A549 (cell line): Measurements from ENCODE around the gene ZNF397. TPM values are rescaled to one million over a fixed set of nuclear protein-coding genes. Genes with fewer than 3 reads are reported as not detected.

Experiments used
- ATAC-seq, 2 experiments: fragments of 200-7000 bp in 1 of 2; fragments of >200 bp in 1 of 2; cut with Nextera tagmentation in 1 of 2; cut with Tn5 transposase in 1 of 2; 3 replicates each; pipeline versions ENCODE4 v1.8.0 to v1.9.1; 2018 to 2020; ENCODE audit warnings: mild to moderate bottlenecking in 1 of 2, moderate library complexity in 1 of 2
- CTCF ChIA-PET: fragments of 300-600 bp; sonication (Branson Sonifier 250); formaldehyde crosslinking; extraction: SDS; loops from one replicate; lab custom pipeline; 2021; ENCODE audit warnings: antibody characterized with exemption, inconsistent platforms; lab: Yijun Ruan, JAX
- POLR2A ChIA-PET: fragments of 350-600 bp; formaldehyde crosslinking; extraction: SDS; loops from one replicate; lab custom pipeline; 2021; ENCODE audit warnings: antibody characterized with exemption, inconsistent platforms; lab: Yijun Ruan, JAX
- DNase-seq, 2 experiments: peaks; one replicate each; pipeline versions ENCODE4 v3.0.0 to v3.0.0-alpha.2; 2011 to 2016; ENCODE audit warnings: low read depth in 1 of 2, low spot score in 1 of 2
- FAIRE-seq: peaks from 2 replicates; lab custom pipeline; 2011; peaks lifted over from hg19 to GRCh38; lab: Jason Lieb, UNC
- H3K27ac ChIP-seq, 2 experiments: fragments of >200 bp; sonication (Bioruptor Twin); formaldehyde crosslinking; 3 replicates each; pipeline ENCODE4 v1.5.1; 2016 to 2017
- H3K4me1 ChIP-seq: fragments of >200 bp; sonication (Bioruptor Twin); formaldehyde crosslinking; 3 replicates; pipeline ENCODE4 v1.6.1; 2016
- H3K4me2 ChIP-seq: fragments of >200 bp; sonication (Bioruptor Twin); formaldehyde crosslinking; 3 replicates; pipeline ENCODE4 v1.6.1; 2016
- H3K4me3 ChIP-seq: fragments of >200 bp; sonication (Bioruptor Twin); formaldehyde crosslinking; 3 replicates; pipeline ENCODE4 v1.5.1; 2016
- H3K9me3 ChIP-seq: fragments of >200 bp; sonication (Bioruptor Twin); formaldehyde crosslinking; 3 replicates; pipeline ENCODE4 v1.6.1; 2016
- CBX8 ChIP-seq: fragments of 200-600 bp; sonication (generic); IDR thresholded peaks from 2 replicates; pipeline ENCODE4 v1.6.1; 2016
- HEYL ChIP-seq: fragments of 250-450 bp; sonication (Bioruptor Pico); IDR thresholded peaks from 2 replicates; pipeline ENCODE4 v1.8.0; 2021; ENCODE audit warnings: mild to moderate bottlenecking, moderate library complexity
- JUN ChIP-seq, 2 experiments: fragments of >200 bp; sonication (Bioruptor Twin); formaldehyde crosslinking; IDR thresholded peaks; 2 replicates in 1 of 2; 3 replicates in 1 of 2; pipeline ENCODE4 v1.6.1; 2016 to 2017
- KDM5A ChIP-seq: fragments of 200-600 bp; sonication (generic); IDR thresholded peaks from 2 replicates; pipeline ENCODE4 v1.6.1; 2016; ENCODE audit warnings: antibody characterized with exemption, mild to moderate bottlenecking
- MAFK ChIP-seq: fragments of 450-650 bp; IDR thresholded peaks from 2 replicates; pipeline ENCODE4 v1.6.1; 2014; ENCODE audit not compliant: partially characterized antibody
- PHF8 ChIP-seq: fragments of 200-600 bp; sonication (generic); IDR thresholded peaks from 2 replicates; pipeline ENCODE4 v1.6.1; 2016; ENCODE audit warnings: low read depth, mild to moderate bottlenecking, antibody characterized with exemption, moderate library complexity, borderline replicate concordance
- POLR2A ChIP-seq: IDR thresholded peaks from 2 replicates; pipeline ENCODE4 v1.6.1; 2012; ENCODE audit warnings: mild to moderate bottlenecking, low read length
- RAD21 ChIP-seq, 2 experiments: fragments of >200 bp in 1 of 2; sonication (Bioruptor Twin) in 1 of 2; formaldehyde crosslinking in 1 of 2; IDR thresholded peaks in 1 of 2; conservative IDR thresholded peaks in 1 of 2; 2 replicates in 1 of 2; 3 replicates in 1 of 2; pipeline ENCODE4 v1.6.1; 2012 to 2018; ENCODE audit warnings: inconsistent platforms in 1 of 2
- RARB ChIP-seq: fragments of 250-450 bp; sonication (Bioruptor Pico); IDR thresholded peaks from 2 replicates; pipeline ENCODE4 v1.8.0; 2021; ENCODE audit warnings: mild to moderate bottlenecking, moderate library complexity
- RFX5 ChIP-seq: fragments of 450-650 bp; IDR thresholded peaks from 2 replicates; pipeline ENCODE4 v1.7.1; 2014; ENCODE audit warnings: antibody characterized with exemption, mild to moderate bottlenecking, moderate library complexity
- TFCP2L1 ChIP-seq: fragments of 250-450 bp; sonication (Bioruptor Pico); IDR thresholded peaks from 2 replicates; pipeline ENCODE4 v1.5.0; 2021; ENCODE audit warnings: mild to moderate bottlenecking
- USF2 ChIP-seq: fragments of 450-650 bp; IDR thresholded peaks from 2 replicates; pipeline ENCODE4 v1.6.1; 2014; ENCODE audit warnings: antibody characterized with exemption
- ZC3H11A ChIP-seq: fragments of 450-650 bp; IDR thresholded peaks from 2 replicates; pipeline ENCODE4 v1.6.1; 2014; ENCODE audit warnings: antibody characterized with exemption, mild to moderate bottlenecking
- ZFP36 ChIP-seq: fragments of 450-650 bp; IDR thresholded peaks from 2 replicates; pipeline ENCODE4 v1.6.1; 2014; ENCODE audit warnings: borderline replicate concordance; ENCODE audit not compliant: partially characterized antibody
- ZNF302 ChIP-seq: fragments of 250-450 bp; sonication (Bioruptor Pico); IDR thresholded peaks from 2 replicates; pipeline ENCODE4 v1.9.0; 2021; ENCODE audit warnings: inconsistent platforms, mild to moderate bottlenecking, moderate library complexity
- WGBS: methylation state at CpG from one replicate; pipeline ENCODE4 v1.1.6; 2017; ENCODE audit errors: missing lambda C conversion rate; 5-methylcytosine and 5-hydroxymethylcytosine counted together
- polyA plus RNA-seq, 4 experiments: library from polyadenylated mRNA; depleted of rRNA in 3 of 4; stranded (reverse); fragments of >200 nt; fragmentation: RNase III in 1 of 4; extraction: RNeasy Plus Mini Kit Qiagen cat#74134 plus additional on column Dnase treatment in 1 of 4; gene quantifications; 2 replicates in 3 of 4; 3 replicates in 1 of 4; pipeline ENCODE4 v1.2.3, GENCODE V29; 2011 to 2017
- TF ChIP-seq, protein P1 (sequence below): fragments of 200-600 bp; sonication (generic); IDR thresholded peaks from 2 replicates; pipeline ENCODE4 v1.6.1; 2016; ENCODE audit warnings: antibody characterized with exemption, mild to moderate bottlenecking, moderate library complexity
- TF ChIP-seq, protein P2 (sequence below): IDR thresholded peaks from 2 replicates; pipeline ENCODE4 v1.6.1; 2012
- TF ChIP-seq, protein P3 (sequence below): fragments of >200 bp; sonication (Bioruptor Twin); formaldehyde crosslinking; IDR thresholded peaks from 3 replicates; pipeline ENCODE4 v1.6.1; 2016
- TF ChIP-seq, protein P4 (sequence below): IDR thresholded peaks from 2 replicates; pipeline ENCODE4 v1.6.1; 2012; ENCODE audit warnings: low read depth, borderline replicate concordance

ZNF397 gene
- polyA plus RNA-seq, 2 of the 4 experiments (the other 2 are of a cell fraction): 7.9 to 8.0 TPM

DNA sequence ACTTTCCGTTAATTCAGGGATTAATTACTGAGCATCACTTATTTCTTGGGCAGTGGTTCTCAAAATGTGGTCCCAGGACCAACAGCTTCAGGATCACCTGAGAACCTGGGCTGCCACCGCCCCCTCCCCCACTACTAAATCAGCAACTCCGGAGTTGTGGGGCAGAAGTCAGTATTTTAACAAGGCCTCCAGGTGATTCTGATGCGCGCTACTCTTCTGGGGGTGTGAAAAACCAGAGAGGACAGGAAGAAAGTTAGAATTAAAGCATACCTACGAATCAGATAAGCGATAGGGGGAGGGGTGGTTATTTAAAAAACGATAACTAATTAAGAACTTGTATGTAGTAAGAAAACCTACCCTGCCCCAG is 48.9 kb downstream of the ZNF397 start:
- H3K9me3 ChIP-seq: peaks cover 20% of the 10 kb centered on the region
- 0 out of 3 replicates have a peak, but pooled peaks cover 5% of the 10 kb centered on the region for H3K4me1 ChIP-seq
- POLR2A ChIA-PET: interaction anchor here (1.0 to 1.8 kb wide), 3 partner anchors 44 to 249 kb away, joined by 4 to 18 read pairs (median 5); partner anchors contain the start of genes MAPRE2 and ZNF397
- H3K4me2 ChIP-seq: peak overlapping the region; percentile 86
- TF ChIP-seq, protein P1, sequence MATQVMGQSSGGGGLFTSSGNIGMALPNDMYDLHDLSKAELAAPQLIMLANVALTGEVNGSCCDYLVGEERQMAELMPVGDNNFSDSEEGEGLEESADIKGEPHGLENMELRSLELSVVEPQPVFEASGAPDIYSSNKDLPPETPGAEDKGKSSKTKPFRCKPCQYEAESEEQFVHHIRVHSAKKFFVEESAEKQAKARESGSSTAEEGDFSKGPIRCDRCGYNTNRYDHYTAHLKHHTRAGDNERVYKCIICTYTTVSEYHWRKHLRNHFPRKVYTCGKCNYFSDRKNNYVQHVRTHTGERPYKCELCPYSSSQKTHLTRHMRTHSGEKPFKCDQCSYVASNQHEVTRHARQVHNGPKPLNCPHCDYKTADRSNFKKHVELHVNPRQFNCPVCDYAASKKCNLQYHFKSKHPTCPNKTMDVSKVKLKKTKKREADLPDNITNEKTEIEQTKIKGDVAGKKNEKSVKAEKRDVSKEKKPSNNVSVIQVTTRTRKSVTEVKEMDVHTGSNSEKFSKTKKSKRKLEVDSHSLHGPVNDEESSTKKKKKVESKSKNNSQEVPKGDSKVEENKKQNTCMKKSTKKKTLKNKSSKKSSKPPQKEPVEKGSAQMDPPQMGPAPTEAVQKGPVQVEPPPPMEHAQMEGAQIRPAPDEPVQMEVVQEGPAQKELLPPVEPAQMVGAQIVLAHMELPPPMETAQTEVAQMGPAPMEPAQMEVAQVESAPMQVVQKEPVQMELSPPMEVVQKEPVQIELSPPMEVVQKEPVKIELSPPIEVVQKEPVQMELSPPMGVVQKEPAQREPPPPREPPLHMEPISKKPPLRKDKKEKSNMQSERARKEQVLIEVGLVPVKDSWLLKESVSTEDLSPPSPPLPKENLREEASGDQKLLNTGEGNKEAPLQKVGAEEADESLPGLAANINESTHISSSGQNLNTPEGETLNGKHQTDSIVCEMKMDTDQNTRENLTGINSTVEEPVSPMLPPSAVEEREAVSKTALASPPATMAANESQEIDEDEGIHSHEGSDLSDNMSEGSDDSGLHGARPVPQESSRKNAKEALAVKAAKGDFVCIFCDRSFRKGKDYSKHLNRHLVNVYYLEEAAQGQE: no peak
- no peak for TF ChIP-seq USF2
- TF ChIP-seq ZNF302: no peak
- TF ChIP-seq RAD21 (conservative IDR thresholded peaks at IDR 0.05 in 1 of 2, IDR thresholded peaks at IDR 0.05 in 1 of 2): no peak
- no peak for TF ChIP-seq ZFP36
- no peak for TF ChIP-seq TFCP2L1
- TF ChIP-seq RARB (CRISPR knock-in tag): no peak
- TF ChIP-seq MAFK: no peak
- TF ChIP-seq ZC3H11A: no peak
- TF ChIP-seq CBX8: no peak
- no peak for TF ChIP-seq RFX5
- no peak for TF ChIP-seq HEYL
- TF ChIP-seq, all 56 proteins: peak for 0
- Histone ChIP-seq H3K4me3 (peak overlapping the region; percentile 61), H3K27ac (peak overlapping the region; percentile 88 to 90)
- DNase-seq (no peak), FAIRE-seq (no peak), ATAC-seq (peak; percentile 25 to 27; a peak in 4 of 6 replicates)
- 1% methylated on average over 8 of the region's 8 CpGs for WGBS
- CTCF ChIA-PET: interaction anchor here (1.0 kb wide), 1 partner anchor 11 kb away, joined by 4 read pairs; no protein-coding TSS in a partner anchor

GRCh38 chr18:35290094-35290735 is 49.4 kb downstream of the ZNF397 start, which contains the start of gene ZSCAN30:
TSS of gene ZSCAN30 (minus strand) at chr18:35290229. CDS start at chr18:35264352, 25,877 bp downstream.
- ChIA-PET POLR2A (interaction anchor here (0.6 to 1.8 kb wide), 4 partner anchors 45 to 250 kb away, joined by 3 to 18 read pairs (median 4); partner anchors contain the start of genes INO80C, MAPRE2 and ZNF397), CTCF (interaction anchor here (1.0 kb wide), 1 partner anchor 12 kb away, joined by 4 read pairs; no protein-coding TSS in a partner anchor)
- no peak for FAIRE-seq
- H3K4me3 ChIP-seq: peak within 1 kb of the TSS; percentile 61
- ATAC-seq: peak; percentile 97 to 99
- peaks cover 22% of the 10 kb centered on the region; the same call in 2 of the 3 replicates for H3K9me3 ChIP-seq
- peak; percentile 69 to 95 for DNase-seq
- peak within 1 kb of the TSS; percentile 87 for H3K4me2 ChIP-seq
- 0 out of 3 replicates have a peak, but pooled peaks cover 5% of the 10 kb centered on the region for H3K4me1 ChIP-seq
- under 1% methylated on average over 20 of the region's 41 CpGs for WGBS
- TF ChIP-seq, protein P2, sequence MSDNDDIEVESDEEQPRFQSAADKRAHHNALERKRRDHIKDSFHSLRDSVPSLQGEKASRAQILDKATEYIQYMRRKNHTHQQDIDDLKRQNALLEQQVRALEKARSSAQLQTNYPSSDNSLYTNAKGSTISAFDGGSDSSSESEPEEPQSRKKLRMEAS: peak; percentile 82
- TF ChIP-seq JUN (IDR thresholded peaks at IDR 0.05) (peak in 1 of 2 experiments; percentile 78; a peak in 2 of 5 replicates), ZFP36 (no peak), POLR2A (peak; percentile 72), PHF8 (peak; percentile 87), RFX5 (no peak), KDM5A (peak; percentile 55; the same call in 1 of the 2 replicates)
- TF ChIP-seq, protein P1: no peak
- TF ChIP-seq, protein P3, sequence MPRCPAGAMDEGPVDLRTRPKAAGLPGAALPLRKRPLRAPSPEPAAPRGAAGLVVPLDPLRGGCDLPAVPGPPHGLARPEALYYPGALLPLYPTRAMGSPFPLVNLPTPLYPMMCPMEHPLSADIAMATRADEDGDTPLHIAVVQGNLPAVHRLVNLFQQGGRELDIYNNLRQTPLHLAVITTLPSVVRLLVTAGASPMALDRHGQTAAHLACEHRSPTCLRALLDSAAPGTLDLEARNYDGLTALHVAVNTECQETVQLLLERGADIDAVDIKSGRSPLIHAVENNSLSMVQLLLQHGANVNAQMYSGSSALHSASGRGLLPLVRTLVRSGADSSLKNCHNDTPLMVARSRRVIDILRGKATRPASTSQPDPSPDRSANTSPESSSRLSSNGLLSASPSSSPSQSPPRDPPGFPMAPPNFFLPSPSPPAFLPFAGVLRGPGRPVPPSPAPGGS: 0 out of 3 replicates have a peak, but pooled peaks have one; percentile 45
- TF ChIP-seq, protein P4, sequence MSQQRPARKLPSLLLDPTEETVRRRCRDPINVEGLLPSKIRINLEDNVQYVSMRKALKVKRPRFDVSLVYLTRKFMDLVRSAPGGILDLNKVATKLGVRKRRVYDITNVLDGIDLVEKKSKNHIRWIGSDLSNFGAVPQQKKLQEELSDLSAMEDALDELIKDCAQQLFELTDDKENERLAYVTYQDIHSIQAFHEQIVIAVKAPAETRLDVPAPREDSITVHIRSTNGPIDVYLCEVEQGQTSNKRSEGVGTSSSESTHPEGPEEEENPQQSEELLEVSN: peak; percentile 59; the same call in 1 of the 2 replicates
- peak within 1 kb of the TSS; percentile 88 to 90 for H3K27ac ChIP-seq
